GM21529 (cell line): ENCODE results near the gene CNGA3.

Experiments used
- ATAC-seq: cut with Tn5 transposase; IDR thresholded peaks from one replicate; pipeline ENCODE4 v1.9.1; 2021; ENCODE audit not compliant: unreplicated experiment

The CNGA3 gene

DNA sequence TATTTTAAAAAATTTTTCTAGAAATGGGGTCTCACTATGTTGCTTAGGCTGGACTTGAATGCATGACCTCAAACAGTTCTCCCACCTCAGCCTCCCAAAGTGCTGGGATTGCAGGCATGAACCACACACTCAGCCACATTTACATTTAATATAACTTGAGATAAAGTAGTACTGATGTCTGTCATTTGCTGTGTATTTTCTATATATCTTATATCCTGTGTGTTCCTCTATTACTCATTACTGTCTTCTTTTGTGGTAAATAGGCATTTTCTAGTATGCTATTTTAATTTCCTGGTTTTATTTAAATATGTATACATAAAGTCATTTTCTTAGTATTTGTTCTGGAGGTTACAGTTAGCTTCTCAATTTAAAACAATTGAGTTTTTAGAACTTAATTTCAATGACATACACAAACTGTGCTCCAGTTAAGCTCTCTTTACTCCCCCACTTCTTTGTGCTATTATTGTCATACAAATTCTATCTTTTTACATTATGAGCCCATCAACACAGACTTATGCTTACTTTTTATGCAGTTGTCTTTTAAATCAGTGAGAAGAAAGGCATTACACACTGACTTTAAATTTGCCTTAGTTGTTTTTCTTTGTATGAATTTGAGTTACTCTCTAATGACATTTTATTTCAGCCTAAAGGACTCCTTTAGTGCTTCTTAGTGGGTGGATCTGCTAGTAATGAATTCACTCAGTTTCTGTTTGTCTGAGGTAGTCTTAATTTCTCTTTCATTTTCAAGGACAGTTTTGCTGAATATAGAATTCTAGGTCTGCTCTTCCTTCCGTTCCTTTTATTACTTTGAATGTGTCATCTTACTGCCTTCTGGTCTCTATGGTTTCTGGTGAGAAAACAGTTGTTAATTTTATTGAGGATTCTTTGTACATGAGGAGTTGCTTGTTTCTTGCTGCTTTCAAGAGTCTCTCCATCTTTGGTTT is 92.2 kb downstream of the CNGA3 start:
- ATAC-seq = peak; percentile 87

DNA sequence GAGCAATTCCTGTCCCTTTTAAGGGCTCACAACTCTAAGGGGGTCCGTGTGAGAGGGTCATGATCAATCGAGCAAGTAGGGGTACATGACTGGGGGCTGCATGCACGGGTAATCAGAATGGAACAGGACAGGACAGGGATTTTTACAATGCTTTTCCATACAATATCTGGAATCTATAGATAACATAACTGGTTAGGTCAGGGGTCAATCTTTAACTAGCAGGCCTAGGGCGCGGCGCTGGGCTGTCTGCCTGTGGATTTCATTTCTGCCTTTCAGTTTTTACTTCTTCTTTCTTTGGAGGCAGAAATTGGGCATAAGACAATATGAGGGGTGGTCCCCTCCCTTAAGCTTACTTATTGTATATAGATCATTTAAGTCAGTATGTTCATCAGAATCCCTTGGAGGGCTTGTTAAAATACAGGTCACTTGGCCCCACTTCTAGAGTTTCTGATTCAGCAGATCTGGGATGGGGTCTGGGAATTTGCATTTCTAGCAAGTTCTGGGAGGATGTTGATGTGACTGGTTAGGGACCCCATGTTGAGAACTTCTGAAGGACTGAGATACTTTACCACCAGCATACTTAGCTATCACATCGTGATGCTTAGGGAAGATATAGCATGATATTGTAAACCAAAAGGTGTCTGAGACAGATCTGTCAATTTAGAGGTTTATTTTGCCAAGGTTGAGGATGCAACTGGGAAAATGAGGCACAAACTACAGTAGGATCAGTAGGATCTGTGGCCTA is 95.6 kb downstream of the CNGA3 start:
- no peak for ATAC-seq

DNA sequence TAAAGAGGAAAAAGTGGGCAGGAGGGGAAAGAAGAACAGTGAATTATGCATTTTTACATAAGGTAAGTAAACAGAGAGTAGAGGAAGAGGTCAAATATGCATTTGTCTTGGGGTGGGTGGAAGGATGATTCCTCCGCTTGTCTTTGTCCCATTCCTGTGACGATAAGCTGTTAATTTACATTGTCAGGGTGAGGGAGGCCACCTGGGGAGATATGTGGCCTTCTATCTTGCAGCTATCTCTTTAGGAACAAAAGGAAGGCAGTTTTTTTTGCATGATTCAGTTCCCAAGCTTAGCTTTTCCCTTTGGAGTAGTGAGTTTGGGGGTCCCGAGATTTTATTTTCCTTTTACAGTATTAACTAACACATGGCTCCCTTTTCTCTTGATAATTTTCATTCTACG is 96.2 kb downstream of the CNGA3 start:
- no peak for ATAC-seq

DNA sequence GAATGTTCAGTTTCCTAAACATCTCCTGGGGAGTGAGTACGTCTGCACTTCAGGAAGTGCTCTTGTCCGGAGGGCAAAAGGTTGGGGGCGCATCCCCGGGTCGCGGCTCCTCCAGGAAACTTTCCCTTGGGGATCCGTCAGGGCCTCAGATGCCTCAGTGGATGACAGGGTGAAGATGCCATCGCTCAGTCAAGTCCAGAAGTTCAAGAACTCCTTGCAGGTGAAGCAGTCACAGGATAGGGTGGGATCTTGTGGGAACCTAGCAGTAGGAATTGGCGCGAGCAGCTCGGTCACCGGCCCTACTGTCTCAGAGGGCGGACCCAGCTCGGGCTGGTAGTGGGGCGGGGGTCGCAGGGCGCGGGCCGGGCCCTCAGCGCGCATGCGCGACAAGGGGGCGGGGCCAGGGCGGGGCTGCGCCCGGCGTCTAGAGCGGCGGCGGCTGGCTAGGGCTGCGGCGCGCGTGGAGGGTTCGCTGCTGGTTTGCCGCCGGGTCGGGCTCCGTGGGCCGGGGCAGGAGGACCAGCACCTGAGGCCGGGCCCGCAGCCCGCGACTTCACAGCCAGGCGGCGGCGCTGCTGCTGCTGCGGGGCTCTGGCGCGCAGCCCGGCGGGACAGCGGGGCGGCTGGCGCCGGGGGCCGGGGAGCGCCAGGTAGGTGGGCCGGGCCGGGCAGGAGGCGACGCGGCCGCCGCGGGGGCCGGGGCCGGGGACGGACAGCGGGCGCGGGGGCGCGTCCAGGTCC is 98.3 kb downstream of the CNGA3 start, which contains the start of gene INPP4A:
TSS of gene INPP4A (plus strand) at position 423 of the 741 bp plus-strand sequence. CDS start 75,191 bp downstream, outside the sequence.
- ATAC-seq = peak; percentile 77

DNA sequence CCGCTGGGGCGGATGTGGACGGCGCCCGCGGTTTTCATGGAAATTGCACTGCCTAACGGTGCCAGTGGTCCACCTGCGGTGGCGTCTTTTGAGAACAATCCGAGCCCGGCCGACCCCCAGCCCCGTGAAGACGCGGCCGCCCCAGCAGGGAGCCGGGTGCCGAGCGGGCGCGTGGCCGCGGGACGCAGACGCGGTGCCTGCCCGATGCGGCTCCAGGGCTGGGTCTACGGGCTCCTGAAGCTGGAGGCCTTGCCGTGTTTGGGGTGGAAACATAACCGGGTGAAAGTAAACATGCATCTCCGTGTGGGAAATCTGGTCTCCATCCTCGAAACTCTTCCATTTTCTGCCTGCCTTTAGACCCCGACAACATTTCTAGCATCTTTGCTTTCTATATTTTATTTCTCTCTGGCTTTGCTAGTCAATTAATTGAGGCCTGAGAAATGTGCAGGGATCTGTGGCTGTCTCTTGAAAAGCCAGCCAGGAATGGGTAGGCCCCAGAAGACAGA is 99.0 kb downstream of the CNGA3 start:
- ATAC-seq = peak; percentile 30

DNA sequence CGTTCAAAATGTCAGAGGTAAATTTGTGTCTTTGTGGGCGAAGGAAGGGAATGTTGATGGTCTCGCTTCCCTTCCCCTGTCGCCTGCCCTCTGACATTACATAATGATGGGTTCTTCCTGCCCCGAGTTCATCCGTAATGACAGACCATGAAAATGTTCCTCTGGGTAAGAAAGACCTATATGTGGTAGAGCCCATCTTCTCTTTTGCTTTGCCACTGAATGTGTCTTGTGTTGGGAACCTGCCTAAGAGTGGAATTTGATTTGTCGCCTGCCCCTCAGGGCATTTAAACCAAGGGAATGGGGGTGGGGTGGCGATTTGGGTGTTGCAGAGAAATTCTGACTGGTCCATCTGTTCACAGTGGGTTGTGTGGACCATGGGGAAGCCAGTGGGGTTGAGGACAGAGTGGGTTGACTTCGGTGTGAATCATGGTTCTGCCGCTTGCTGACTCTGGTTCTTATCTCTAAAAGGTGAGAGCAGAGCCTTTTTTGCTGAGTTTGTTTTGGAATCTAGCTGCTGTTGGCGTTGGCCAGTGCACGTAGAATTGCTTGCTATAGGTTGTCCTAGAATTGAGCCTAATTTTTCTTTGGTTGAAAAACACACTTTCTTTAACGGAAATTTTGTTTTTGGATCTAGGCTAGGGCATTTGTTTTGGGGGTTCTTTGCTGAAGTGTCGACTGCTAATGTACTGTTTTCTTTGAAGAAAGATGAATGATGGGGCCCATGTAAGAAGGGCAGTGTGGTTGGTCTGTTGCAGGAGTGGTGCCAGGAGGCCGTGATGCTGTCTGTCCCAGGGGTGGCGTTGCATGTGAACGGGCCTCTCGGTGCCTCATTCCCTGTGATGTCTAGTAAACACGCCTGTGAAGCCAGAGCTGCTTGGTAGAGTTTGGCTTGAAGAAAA is 99.7 kb downstream of the CNGA3 start:
- ATAC-seq = no peak

DNA sequence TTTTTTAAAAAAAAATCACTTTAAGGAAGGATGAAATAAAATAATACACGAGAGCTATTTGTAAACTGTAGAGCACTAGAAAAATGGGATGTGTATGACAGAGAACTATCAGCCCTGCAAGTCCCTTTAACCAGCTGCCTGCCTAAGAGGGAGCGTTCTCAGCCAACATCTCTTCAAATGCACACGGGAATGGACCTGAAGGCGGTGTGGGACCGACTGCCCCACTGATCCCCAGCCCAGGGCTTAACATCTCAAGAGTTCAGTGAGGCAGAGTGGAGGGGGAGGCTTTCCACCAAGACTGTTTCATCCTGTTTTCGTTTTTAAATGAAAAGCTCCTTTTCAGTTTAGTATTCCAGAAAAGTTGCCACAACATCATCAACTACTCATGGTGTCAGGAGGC is 100.6 kb downstream of the CNGA3 start:
- ATAC-seq = no peak
